MCF 10A (cell line): Measurements from ENCODE around the gene ZBTB37. TPM values are rescaled to one million over a fixed set of nuclear protein-coding genes. Genes with fewer than 3 reads are reported as not detected.
"Not testable (repeated sequence)": the region's sequence is repeated elsewhere in the genome, so short reads cannot be mapped to it uniquely, and the experiment has no call there.

ENCODE experiments used
- BruUV-seq: library from RNA; stranded (reverse); fragments of 400-500 nt; replicated peaks from 2 replicates; lab custom pipeline; 2021; lab: Mats Ljungman, UMichigan
- CTCF ChIA-PET: fragments of 300-600 bp; sonication (Branson Sonifier 250); formaldehyde crosslinking; extraction: SDS; loops from one replicate; lab custom pipeline; 2021; ENCODE audit warnings: antibody characterized with exemption, inconsistent platforms; lab: Yijun Ruan, JAX
- POLR2A ChIA-PET: fragments of 300-600, 350-650 bp; sonication (Branson Sonifier 250); formaldehyde crosslinking; extraction: SDS; loops from one replicate; lab custom pipeline; 2020; ENCODE audit warnings: antibody characterized with exemption, inconsistent platforms; lab: Yijun Ruan, JAX
- DNase-seq: peaks from one replicate; pipeline ENCODE4 v3.0.0-alpha.2; 2018; ENCODE audit not compliant: unreplicated experiment
- H3K27ac Mint-ChIP-seq: one replicate; pipeline ENCODE4 v1.8.0; 2022; ENCODE audit warnings: mild to moderate bottlenecking, low read depth, mixed read lengths; ENCODE audit not compliant: unreplicated experiment
- H3K27me3 Mint-ChIP-seq: one replicate; pipeline ENCODE4 v1.8.0; 2022; ENCODE audit warnings: mixed read lengths; ENCODE audit not compliant: insufficient read depth, unreplicated experiment
- H3K36me3 Mint-ChIP-seq: one replicate; pipeline ENCODE4 v1.8.0; 2022; ENCODE audit warnings: mild to moderate bottlenecking, moderate library complexity, mixed read lengths; ENCODE audit not compliant: insufficient read depth, unreplicated experiment
- H3K4me1 Mint-ChIP-seq: one replicate; pipeline ENCODE4 v1.8.0; 2022; ENCODE audit warnings: mixed read lengths; ENCODE audit not compliant: insufficient read depth, unreplicated experiment
- H3K4me3 Mint-ChIP-seq: one replicate; pipeline ENCODE4 v1.8.0; 2022; ENCODE audit warnings: mild to moderate bottlenecking, moderate library complexity, mixed read lengths; ENCODE audit not compliant: unreplicated experiment
- H3K9me3 Mint-ChIP-seq: one replicate; pipeline ENCODE4 v1.8.0; 2022; ENCODE audit warnings: mixed read lengths; ENCODE audit not compliant: unreplicated experiment
- intact Hi-C: fragments of 100-400 bp; cut with micrococcal nuclease; formaldehyde crosslinking; loops from 2 replicates; pipeline ENCODE4 v1.14.1; 2022
- total RNA-seq: library from RNA; stranded (reverse); gene quantifications from 2 replicates; pipeline ENCODE4 v1.2.3, GENCODE V29; 2022
- TF ChIP-seq, protein P1 (sequence below): fragments of 200-600 bp; IDR thresholded peaks from one replicate; pipeline ENCODE4 v1.8.0; 2022; ENCODE audit warnings: antibody characterized with exemption, mild to moderate bottlenecking; ENCODE audit not compliant: unreplicated experiment

ZBTB37 gene
- total RNA-seq, 1 experiment from 2014 or later = 12.8 TPM

DNA sequence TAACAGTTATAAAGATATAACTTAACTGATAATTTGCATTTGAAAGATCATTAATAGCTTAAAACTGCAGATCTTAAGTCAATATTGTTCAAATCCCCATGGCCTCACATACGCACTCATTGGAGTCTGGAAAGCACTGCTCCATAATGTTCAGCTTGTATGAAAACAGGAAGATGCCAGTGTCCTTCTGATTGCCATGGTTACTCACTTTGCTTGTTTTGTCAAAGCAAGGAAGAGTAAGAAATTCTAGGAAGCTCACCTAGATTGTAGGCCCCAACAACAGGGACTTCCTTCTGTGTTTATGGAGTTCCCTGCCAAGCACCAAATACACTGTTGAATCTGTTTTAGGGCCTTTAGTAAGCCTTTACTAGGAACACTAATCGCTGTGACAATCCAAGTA lies 11.3 kb upstream of the ZBTB37 start:
- Mint-ChIP-seq H3K36me3 (peaks cover 79% of the 10 kb centered on the region), H3K4me3 (no peak overlapping the region), H3K27me3 (no peaks in the 10 kb centered on the region), H3K27ac (no peak overlapping the region), H3K4me1 (no peaks in the 10 kb centered on the region), H3K9me3 (no peaks in the 10 kb centered on the region)
- intact Hi-C loops = no loop called here
- no peak for DNase-seq
- TF ChIP-seq, protein P1, sequence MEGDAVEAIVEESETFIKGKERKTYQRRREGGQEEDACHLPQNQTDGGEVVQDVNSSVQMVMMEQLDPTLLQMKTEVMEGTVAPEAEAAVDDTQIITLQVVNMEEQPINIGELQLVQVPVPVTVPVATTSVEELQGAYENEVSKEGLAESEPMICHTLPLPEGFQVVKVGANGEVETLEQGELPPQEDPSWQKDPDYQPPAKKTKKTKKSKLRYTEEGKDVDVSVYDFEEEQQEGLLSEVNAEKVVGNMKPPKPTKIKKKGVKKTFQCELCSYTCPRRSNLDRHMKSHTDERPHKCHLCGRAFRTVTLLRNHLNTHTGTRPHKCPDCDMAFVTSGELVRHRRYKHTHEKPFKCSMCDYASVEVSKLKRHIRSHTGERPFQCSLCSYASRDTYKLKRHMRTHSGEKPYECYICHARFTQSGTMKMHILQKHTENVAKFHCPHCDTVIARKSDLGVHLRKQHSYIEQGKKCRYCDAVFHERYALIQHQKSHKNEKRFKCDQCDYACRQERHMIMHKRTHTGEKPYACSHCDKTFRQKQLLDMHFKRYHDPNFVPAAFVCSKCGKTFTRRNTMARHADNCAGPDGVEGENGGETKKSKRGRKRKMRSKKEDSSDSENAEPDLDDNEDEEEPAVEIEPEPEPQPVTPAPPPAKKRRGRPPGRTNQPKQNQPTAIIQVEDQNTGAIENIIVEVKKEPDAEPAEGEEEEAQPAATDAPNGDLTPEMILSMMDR = no peak
- CTCF ChIA-PET = interaction anchor here (0.8 to 1.3 kb wide), 4 partner anchors 11 to 437 kb away, joined by 3 to 5 read pairs (median 4); no protein-coding TSS in a partner anchor
- POLR2A ChIA-PET = interaction anchor here (0.6 to 4.4 kb wide), 6 partner anchors 9 to 1198 kb away, joined by 3 to 31 read pairs (median 5); partner anchors contain the start of genes FASLG, GAS5 and ZBTB37
- no TSS peak for BruUV-seq

DNA sequence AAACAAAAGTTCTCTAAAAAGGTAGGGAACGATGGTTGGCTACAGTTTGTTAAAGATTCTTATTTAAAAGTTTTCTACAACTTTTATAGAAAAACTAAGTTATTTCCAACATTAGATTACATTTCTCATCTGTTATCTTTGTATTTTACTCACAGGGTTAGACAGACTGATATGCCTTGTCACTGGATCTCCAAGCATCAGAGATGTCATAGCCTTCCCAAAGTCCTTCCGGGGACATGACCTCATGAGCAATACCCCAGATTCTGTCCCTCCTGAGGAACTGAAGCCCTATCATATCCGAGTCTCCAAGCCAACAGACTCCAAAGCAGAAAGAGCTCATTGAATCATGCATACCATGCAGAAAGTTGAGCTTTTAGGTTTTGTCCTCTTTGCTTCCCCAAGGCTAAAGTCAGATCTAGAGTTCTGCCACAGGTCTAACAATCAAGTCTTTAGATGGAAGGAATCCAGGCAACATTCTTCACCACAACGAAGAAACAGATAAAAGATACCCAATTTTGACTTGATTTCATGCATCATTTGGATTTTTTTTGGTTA lies 10.7 kb upstream of the ZBTB37 start:
- Mint-ChIP-seq H3K27me3 (no peaks in the 10 kb centered on the region), H3K9me3 (no peaks in the 10 kb centered on the region), H3K27ac (no peak overlapping the region), H3K4me1 (no peaks in the 10 kb centered on the region), H3K4me3 (no peak overlapping the region), H3K36me3 (peaks cover 82% of the 10 kb centered on the region)
- BruUV-seq = no TSS peak
- intact Hi-C loops = no loop called here
- no peak for DNase-seq
- TF ChIP-seq, protein P1 = no peak
- CTCF ChIA-PET = interaction anchor here (0.6 to 1.3 kb wide), 6 partner anchors 11 to 1118 kb away, joined by 3 to 5 read pairs (median 3); no protein-coding TSS in a partner anchor
- POLR2A ChIA-PET = interaction anchor here (0.6 to 4.4 kb wide), 7 partner anchors 8 to 1198 kb away, joined by 3 to 31 read pairs (median 4); partner anchors contain the start of genes FASLG, GAS5 and ZBTB37

DNA sequence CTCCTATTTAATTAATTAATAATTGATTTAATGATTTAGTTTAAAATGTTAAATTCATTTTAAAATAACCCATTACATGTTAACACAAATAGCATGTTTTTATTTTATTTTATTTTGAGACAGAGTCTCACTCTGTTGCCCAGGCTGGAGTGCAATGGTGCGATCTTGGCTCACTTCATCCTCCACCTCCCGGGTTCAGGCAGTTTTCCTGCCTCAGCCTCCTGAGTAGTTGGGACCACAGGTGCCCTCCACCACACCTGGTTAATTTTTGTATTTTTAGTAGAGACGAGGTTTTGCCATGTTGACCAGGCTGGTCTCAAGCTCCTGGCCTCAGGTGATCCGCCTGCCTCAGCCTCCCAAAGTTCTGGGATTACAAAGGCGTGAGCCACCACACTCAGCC lies 8.6 kb upstream of the ZBTB37 start:
- H3K4me3 Mint-ChIP-seq, H3K9me3 Mint-ChIP-seq, H3K27me3 Mint-ChIP-seq, H3K4me1 Mint-ChIP-seq, BruUV-seq, intact Hi-C loops, DNase-seq: not testable (repeated sequence)
- ChIA-PET CTCF (interaction anchor here (0.8 to 2.3 kb wide), 2 partner anchors 9 to 347 kb away, joined by 3 to 5 read pairs; no protein-coding TSS in a partner anchor), POLR2A (interaction anchor here (0.7 to 7.2 kb wide), 5 partner anchors 8 to 142 kb away, joined by 3 to 39 read pairs (median 5); partner anchors contain the start of genes GAS5 and ZBTB37)
- H3K36me3 Mint-ChIP-seq = peaks cover 94% of the 10 kb centered on the region
- H3K27ac Mint-ChIP-seq = peak overlapping the region; percentile 19

DNA sequence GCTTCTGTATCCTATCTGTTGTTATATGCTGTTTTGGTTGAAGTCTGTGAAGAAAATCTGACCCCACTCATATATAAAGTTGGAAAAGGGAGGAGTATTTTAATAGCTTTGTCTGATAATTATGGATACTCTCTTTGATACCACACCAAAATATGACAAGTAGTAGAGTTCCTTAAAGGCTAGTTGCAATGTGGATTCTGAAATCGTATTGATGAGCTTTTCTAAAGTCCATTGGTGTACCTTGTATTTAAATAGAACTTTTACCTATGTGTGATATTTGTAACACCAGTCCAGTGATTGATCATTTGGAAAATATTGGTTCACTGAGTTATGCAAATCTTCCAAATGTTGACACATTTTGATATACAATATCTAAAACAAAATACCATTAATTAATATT lies 8.1 kb upstream of the ZBTB37 start:
- POLR2A ChIA-PET = interaction anchor here (0.7 to 7.2 kb wide), 5 partner anchors 9 to 213 kb away, joined by 3 to 39 read pairs (median 4); partner anchors contain the start of genes GAS5 and ZBTB37
- H3K4me3 Mint-ChIP-seq = no peak overlapping the region

More for the DNA sequence above, 8.1 kb upstream of the ZBTB37 start:
- TF ChIP-seq, protein P1 = no peak
- intact Hi-C loops = no loop called here
- Mint-ChIP-seq H3K9me3 (no peaks in the 10 kb centered on the region), H3K27ac (peak overlapping the region; percentile 19), H3K4me1 (peaks cover 14% of the 10 kb centered on the region), H3K36me3 (peaks cover 96% of the 10 kb centered on the region), H3K27me3 (no peaks in the 10 kb centered on the region)
- CTCF ChIA-PET = interaction anchor here (0.8 to 2.3 kb wide), 4 partner anchors 8 to 358 kb away, joined by 3 to 6 read pairs (median 5); no protein-coding TSS in a partner anchor
- DNase-seq = no peak
- no TSS peak for BruUV-seq
